Measurements from ENCODE around the gene TMEFF1. TPM values are rescaled to one million over a fixed set of nuclear protein-coding genes. Genes with fewer than 3 reads are reported as not detected.

The TMEFF1 gene
- total RNA-seq, 3 donors from 2014 or later = 0.38 to 0.98 TPM; not detected in 1

GRCh38 chr9:100452894-100453293 lies 20.1 kb upstream of the TMEFF1 start:
- no peak for DNase-seq
- H3K9me3 ChIP-seq = no peaks in the 10 kb centered on the region
- TF ChIP-seq, protein P1, sequence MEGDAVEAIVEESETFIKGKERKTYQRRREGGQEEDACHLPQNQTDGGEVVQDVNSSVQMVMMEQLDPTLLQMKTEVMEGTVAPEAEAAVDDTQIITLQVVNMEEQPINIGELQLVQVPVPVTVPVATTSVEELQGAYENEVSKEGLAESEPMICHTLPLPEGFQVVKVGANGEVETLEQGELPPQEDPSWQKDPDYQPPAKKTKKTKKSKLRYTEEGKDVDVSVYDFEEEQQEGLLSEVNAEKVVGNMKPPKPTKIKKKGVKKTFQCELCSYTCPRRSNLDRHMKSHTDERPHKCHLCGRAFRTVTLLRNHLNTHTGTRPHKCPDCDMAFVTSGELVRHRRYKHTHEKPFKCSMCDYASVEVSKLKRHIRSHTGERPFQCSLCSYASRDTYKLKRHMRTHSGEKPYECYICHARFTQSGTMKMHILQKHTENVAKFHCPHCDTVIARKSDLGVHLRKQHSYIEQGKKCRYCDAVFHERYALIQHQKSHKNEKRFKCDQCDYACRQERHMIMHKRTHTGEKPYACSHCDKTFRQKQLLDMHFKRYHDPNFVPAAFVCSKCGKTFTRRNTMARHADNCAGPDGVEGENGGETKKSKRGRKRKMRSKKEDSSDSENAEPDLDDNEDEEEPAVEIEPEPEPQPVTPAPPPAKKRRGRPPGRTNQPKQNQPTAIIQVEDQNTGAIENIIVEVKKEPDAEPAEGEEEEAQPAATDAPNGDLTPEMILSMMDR (IDR thresholded peaks at IDR 0.05) = no peak
- H3K4me3 ChIP-seq = no peak overlapping the region
- intact Hi-C loops (cut with DNase I, micrococcal nuclease) = no loop called here
- ATAC-seq = no peak
- no peaks in the 10 kb centered on the region for H3K4me1 ChIP-seq (ENCODE audit: low read depth)
- no peaks in the 10 kb centered on the region for H3K36me3 ChIP-seq (ENCODE audit: low read depth)

- Histone ChIP-seq H3K4me3 (no peak overlapping the region), H3K9me3 (no peaks in the 10 kb centered on the region), H3K4me1 (ENCODE audit: low read depth) (no peaks in the 10 kb centered on the region), H3K36me3 (ENCODE audit: low read depth) (no peaks in the 10 kb centered on the region)
- intact Hi-C loops (cut with DNase I, micrococcal nuclease) = no loop called here
- no peak for ATAC-seq
- TF ChIP-seq, protein P1 (IDR thresholded peaks at IDR 0.05) = no peak
- no peak for DNase-seq
Observed at GRCh38 chr9:100455470-100455869, 17.5 kb upstream of the TMEFF1 start.

GRCh38 chr9:100457517-100457916 lies 15.4 kb upstream of the TMEFF1 start:
- intact Hi-C loops (cut with DNase I, micrococcal nuclease) = no loop called here
- TF ChIP-seq, protein P1 (IDR thresholded peaks at IDR 0.05) = no peak
- ATAC-seq = no peak

GRCh38 chr9:100459963-100460362 lies 13.0 kb upstream of the TMEFF1 start:
- ATAC-seq (no peak), DNase-seq (no peak)
- intact Hi-C loops (cut with DNase I, micrococcal nuclease) = no loop called here
- Histone ChIP-seq H3K4me1 (ENCODE audit: low read depth) (no peaks in the 10 kb centered on the region), H3K4me3 (no peak overlapping the region), H3K9me3 (no peaks in the 10 kb centered on the region), H3K36me3 (ENCODE audit: low read depth) (no peaks in the 10 kb centered on the region)
- TF ChIP-seq, protein P1 (IDR thresholded peaks at IDR 0.05) = no peak

More at GRCh38 chr9:100457517-100457916, 15.4 kb upstream of the TMEFF1 start:
- DNase-seq = no peak
- Histone ChIP-seq H3K4me3 (no peak overlapping the region), H3K36me3 (ENCODE audit: low read depth) (no peaks in the 10 kb centered on the region), H3K4me1 (ENCODE audit: low read depth) (no peaks in the 10 kb centered on the region), H3K9me3 (no peaks in the 10 kb centered on the region)

DNA sequence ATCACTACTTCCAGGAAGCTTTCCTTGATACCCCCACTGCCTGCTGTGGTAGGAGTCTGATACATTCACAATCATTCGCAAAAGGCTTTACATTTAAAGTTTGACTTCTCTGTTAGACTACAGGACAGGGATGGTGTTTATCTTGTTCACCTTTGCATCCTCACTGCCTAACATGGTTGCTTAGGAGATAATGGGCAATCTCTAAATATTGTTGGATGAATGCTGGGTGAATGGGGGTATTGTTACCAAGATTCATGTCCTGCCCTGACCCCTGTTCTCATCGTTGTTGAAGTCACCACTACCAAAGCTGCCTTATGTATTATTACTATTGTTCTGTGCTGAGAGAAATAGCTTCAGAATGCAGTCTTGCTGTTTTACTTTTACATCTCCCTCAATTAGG lies 7.7 kb upstream of the TMEFF1 start:
- DNase-seq = no peak
- H3K4me3 ChIP-seq = no peak overlapping the region
- no peaks in the 10 kb centered on the region for H3K9me3 ChIP-seq
- intact Hi-C loops (cut with DNase I, micrococcal nuclease) = no loop called here
- H3K4me1 ChIP-seq (ENCODE audit: low read depth) = no peaks in the 10 kb centered on the region
- TF ChIP-seq, protein P1 (IDR thresholded peaks at IDR 0.05) = no peak
- no peak for ATAC-seq
- no peaks in the 10 kb centered on the region for H3K36me3 ChIP-seq (ENCODE audit: low read depth)

DNA sequence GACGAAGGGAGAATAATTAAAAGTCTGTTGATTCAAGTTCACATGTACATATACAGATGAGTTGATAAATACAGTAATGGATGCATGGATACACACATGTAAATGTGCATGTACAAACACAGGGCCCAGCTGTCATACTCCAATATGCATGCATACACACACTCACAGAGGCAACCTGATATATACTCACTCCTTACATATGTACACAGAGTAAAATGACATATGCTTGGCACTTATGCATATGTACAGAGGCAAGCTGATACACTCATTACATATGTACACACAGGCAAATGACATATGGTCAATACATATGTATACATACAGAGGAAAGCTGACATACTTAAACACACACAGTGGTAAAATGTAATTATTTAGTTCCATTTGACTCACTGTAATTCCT lies 7.2 kb upstream of the TMEFF1 start:
- Histone ChIP-seq H3K4me3 (no peak overlapping the region), H3K4me1 (ENCODE audit: low read depth) (no peaks in the 10 kb centered on the region), H3K9me3 (no peaks in the 10 kb centered on the region), H3K36me3 (ENCODE audit: low read depth) (no peaks in the 10 kb centered on the region)
- intact Hi-C loops (cut with DNase I, micrococcal nuclease) = no loop called here
- TF ChIP-seq, protein P1 (IDR thresholded peaks at IDR 0.05) = no peak
- ATAC-seq (no peak), DNase-seq (no peak)
